ENCODE measurements around the gene COL4A4.

COL4A4 gene

DNA sequence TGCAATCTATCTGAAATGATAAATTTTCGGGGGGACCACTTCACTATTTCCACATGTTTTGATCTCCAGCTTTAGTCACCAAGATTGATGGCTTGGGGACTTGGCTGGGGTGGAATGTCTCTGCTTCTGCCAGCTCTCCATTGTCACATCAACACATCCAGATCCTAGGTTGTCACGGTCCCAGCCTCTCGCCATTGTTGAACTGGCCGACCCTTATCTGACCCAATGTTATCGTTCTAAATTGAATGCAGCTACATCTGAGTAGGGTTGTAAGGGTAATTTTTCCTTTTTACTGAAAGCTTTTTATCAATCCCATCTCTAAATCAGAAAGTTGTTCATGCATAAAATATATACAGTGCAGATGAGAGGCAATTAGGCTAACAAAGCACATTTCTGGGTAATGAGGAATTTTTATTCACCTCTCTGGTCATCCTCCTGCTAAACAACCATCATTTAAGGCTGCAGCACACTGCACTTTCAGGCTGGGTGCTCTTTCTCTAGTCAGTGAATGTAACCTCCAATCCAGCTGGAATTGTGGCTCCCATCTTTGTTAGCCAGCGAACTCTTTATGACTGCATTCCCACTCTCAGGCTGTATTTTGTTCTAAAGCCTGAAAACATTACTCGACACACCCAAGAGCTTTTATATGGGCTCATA, 128.2 kb downstream of the COL4A4 start:
- no peak for DNase-seq (ENCODE audit: insufficient read length, low spot score)
- no peak for FAIRE-seq

DNA sequence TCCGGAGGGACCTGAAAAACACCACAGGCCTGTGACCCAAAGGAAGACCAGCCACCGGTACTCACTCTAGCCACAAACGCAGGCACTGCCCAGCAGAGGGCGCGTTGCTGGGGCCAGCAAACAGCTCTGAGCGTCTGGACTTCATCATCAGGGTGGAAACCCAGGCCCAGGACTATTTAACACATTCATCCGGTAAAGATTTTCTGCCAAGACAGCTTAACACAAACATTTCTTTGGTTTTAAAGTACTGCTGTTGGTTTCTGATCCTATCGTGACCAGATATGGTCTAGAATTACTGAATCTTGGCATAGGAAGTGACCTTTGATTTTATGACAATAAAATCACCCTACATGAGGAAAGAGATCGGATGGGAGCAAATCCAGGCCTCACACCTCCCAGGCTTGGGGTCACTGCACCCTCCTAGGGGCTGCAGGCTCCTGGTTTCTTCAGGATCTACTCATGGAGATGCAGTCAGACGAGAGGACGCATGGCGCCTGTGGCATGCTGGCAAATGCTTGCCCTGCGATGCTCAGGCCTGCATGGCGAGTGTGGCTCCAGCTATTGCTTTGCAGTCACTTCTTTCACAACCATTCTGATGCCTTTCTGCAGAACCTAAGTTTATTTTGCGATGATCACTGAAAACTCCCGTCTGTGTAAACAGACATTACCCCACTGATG, 130.4 kb downstream of the COL4A4 start:
- FAIRE-seq = no peak
- peak; percentile 15 for DNase-seq (ENCODE audit: insufficient read length, low spot score)

DNA sequence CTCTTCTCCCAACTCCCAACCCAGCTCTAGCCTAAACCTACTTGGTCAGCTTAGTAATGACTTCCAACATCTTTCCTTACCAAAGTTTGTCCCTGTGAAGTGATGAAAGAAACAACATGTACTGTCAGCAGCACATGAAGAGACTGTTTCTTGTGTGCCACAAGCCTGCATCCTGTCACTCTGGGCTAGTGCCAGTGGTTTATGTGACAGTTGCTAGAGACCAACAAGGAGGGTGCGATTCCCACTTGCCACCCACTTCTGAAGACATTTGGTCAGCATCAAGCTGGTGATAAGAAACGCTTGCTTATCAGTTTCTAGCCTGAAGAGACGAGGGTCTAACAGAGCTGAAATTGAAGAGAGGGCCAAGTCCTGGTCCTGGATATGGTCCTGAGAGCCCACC, 132.6 kb downstream of the COL4A4 start:
- FAIRE-seq (no peak), DNase-seq (ENCODE audit: insufficient read length, low spot score) (no peak)

DNA sequence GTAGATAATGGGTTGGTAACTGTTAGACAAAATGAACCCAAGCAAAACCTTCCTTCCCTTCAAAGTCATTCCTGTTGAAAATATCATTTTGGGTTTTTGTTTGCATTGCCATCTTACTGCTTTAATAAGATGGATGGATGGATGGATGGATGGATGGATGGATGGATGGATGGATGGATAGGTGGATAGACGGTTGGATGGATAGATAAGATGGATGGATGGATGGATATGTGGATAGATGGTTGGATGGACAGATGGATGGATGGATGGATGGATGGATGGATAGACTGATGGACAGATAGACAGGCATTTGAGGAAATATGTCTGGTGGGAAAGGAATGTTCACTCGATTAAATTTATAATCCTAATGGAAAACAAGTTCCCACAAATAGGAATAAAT, 133.2 kb downstream of the COL4A4 start:
- FAIRE-seq (no peak), DNase-seq (ENCODE audit: insufficient read length, low spot score) (no peak)

DNA sequence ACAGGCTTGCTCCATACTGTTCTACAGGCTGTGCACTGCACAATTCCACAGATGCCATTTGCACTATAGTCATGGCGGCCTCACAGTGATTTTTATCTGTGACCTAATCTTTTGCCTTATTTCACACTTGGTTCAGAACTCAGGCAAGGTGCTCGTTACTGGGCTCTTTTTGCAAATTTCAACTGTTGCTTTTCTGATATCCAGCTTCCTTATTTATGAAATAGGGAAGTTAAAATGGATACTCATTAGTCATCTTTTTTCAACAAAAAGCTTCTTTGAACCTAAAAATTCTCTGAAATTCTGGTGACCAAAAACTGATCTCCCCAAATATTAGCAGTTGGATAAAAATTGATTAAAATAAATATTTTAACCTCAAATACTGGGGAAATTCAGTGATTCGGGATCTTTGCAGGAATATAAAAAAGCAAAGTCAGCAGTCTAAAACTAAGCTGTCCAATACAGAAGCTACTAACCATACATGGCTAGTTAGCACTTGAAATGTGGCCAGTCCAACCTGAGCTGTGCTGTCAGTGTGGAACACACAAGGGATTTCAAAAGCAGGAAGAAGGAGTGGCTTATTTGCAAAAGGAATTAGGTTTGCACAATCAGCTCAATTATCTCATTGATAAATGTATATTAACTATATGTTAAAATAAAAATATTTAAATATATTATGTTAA, 134.4 kb downstream of the COL4A4 start:
- FAIRE-seq = no peak

DNA sequence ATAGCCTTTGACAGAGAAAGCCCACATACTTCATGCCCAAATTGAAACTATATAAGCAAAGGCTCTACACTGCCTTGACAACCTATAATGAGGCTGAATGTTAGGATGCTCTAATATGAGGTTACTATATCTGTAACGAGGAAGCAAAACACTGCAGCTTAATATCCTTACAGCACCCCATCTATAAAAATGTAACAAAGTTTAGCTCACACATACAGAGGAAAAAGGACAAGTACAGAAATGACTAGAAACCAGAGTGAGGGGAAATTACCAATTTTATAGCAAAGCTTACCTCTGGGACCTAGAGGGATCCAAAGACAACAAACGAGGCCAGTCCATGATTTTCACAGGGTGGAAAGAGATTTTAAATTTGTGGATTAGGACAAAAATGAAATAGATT, 138.5 kb downstream of the COL4A4 start:
- FAIRE-seq (peak; percentile 54), DNase-seq (ENCODE audit: insufficient read length, low spot score) (no peak)

More for the DNA sequence above, 134.4 kb downstream of the COL4A4 start:
- DNase-seq (ENCODE audit: insufficient read length, low spot score) = no peak

DNA sequence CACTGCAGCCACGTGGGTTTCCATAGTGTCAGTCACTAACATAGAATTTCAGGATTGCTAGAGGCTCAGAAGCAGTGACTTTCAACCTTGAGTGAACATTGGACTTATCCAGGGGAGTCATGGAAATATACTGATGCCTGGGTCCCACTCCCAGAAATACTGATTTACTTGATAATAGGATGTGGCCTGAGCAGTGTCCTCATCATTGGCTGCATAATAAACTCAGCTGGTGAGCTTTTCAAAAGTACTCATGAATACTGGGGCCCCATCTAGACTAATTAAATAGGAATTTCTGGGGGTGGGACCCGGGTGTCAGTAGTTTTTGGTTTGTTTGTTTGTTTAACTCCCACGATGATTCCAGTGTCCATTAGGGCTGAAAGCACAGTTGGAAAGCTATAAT, 141.4 kb downstream of the COL4A4 start:
- FAIRE-seq = no peak

DNA sequence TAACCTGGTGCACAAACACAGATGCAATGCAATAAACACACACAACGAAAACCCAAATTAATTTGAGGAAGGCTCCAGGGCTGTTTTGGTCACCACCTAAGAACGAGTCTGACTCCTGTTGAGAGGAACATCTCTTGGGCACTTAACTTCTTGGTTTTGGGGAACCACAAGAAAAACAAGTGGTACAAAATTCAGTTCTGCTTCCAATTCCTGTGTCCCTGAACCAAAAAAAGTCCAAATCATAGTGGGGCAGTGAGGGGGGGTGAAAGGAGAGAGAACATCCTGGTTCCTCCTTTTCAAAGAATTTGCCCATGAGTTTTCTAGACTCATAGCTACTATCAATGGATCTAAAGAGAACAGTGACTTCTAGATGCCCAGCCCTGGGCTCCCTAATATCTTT, 143.6 kb downstream of the COL4A4 start:
- DNase-seq (ENCODE audit: insufficient read length, low spot score) = no peak
- FAIRE-seq = no peak

More for the DNA sequence above, 141.4 kb downstream of the COL4A4 start:
- no peak for DNase-seq (ENCODE audit: insufficient read length, low spot score)

DNA sequence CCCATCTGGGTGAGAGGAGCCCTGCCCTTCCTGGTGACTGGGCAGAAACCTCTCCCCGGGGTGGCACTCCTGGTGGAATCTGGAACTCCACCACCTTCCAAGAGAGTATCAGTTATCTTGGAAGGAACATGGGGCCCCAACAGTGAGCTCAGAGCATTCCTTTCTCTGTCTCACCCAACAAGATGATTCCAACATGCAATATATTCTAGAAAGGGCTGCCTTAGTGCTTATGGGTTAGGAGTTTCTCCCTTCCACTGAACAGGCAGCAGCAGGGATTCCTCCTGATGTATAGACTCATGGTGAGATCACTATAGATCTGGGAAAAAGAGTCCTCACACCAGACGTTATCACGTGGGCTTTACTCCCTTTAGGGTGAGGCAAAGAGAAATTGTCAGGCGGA, 147.1 kb downstream of the COL4A4 start:
- DNase-seq (ENCODE audit: insufficient read length, low spot score) (no peak), FAIRE-seq (no peak)

DNA sequence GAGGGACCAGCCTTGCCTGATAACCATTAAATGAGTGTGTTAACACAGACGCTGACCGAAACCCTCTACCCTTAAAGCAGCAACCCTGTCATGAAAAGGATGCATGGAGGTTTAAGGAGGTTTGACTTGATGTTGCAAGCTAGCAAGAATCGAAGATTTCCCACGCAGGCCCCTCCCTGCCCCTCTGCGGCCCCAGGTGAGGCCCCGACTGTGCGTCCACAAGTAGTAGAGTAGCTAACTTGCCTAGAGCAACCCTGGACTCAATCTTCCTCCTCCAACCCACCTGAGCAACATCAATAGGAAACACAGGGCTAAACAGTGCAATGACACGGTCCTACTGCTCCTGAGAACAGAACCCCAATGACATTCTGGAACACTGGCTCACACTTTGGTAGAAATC, 150.1 kb downstream of the COL4A4 start:
- DNase-seq (ENCODE audit: insufficient read length, low spot score) = no peak
- FAIRE-seq = no peak

DNA sequence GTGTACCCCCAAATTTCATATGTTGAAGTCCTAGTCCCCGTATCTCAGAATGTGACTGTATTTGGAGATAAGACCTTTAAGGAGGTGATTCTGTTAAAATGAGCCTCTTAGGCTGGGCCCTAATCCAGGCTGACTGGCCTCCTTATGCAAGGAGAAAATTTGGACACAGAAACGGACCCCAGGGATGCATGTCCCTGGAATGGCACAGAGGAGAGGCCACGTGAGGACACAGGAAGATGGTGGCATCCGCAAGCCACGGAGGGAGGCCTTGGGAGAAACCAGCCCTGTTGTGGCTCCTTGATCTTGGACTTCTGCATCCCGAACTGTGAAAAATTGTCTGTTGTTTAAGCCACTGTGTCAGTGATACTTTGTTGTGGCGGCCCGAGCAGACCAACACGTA, 150.7 kb downstream of the COL4A4 start:
- no peak for FAIRE-seq
- DNase-seq (ENCODE audit: insufficient read length, low spot score) = no peak

DNA sequence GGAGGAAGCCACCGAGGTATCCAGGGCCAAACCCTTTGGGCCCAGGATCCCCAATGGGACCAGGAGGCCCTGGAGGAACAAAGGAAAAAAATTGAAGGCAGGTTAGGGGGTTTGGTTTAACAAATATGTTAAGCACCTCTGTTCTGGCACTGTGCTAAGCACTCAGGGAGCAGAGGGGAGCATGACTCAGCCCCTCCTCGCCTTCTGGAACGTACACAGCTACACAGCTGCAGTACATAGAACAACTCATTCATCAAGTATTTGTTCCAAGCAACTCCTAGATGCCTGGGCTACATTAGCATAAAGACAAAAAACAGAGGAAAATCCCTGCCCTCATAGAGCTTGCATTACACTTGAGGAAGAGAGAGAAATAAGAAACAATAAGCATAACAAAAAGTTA, 153.6 kb downstream of the COL4A4 start:
- no peak for FAIRE-seq
- no peak for DNase-seq (ENCODE audit: insufficient read length, low spot score)

DNA sequence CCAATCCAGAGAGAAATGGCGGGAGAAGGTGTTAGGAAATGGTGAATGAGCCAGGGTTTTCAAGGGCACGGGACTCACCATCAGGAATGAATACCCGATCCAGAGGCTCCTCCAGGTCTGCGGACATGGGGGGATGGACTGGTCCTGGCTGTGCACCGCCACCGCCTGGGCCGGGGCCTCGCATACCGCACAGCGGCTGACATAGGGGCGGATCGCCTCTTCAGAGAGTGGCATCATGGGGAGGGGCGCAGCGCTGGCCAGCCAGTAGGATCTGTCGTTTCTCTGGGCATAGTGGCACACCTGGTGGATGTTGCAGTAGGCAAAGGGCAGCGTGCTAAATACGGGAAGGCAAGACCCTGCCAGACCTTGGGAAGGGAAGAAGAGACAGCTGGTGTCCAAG, 156.1 kb downstream of the COL4A4 start:
- FAIRE-seq = no peak
- DNase-seq (ENCODE audit: insufficient read length, low spot score) = no peak

DNA sequence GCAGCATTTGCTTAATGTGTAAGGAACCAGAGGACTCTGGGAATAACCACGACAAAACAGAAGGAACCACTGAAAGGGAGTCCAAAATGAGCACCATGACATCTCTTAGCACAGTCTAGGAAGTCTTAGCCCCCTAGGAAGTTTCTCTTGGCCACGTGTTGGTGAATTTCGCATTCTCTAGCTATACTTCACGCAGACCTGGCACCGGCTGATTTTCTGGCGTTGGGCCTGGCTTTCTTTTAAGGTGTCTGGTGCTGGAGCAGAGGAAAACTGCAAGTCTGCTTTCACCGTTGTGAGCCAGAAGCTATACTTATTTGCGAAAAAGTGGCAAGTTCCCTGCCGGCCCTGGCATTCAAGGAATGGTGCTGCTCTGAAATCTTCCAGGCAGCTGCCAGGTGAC, 156.9 kb downstream of the COL4A4 start:
- FAIRE-seq = no peak
- DNase-seq (ENCODE audit: insufficient read length, low spot score) = no peak

DNA sequence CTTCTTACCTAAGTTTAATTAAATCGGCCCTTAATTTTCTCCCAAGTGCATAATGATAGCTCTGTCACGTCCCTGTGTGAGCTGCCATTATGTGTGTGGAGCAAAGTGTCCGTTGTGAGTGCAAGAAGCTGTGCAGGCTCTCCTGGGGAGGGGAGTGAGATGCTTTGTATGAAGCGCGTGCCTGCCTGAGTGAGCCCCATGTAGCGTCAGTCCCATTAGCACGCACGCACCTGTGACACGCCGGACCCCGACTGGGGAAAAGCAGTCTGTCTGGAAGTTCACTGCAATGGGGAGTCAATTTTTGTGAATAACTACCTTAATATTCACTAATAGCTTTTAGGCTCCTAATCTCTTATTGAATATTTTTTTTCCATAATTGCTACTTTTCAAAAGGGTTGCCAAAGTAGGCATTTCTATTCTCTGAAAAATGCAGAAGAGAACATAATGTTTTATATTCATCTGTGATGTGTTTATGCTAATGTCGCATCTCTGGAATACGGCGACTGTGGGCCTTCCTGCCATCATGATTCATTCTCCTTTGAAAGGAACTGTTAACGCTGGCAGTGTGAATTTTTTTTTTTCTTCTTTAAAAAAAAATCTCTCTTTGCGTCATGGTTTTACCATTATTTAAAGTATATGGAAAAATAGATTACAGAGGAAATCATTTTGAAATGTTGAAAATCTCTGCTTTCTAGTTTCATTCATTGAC, 157.7 kb downstream of the COL4A4 start:
- no peak for DNase-seq (ENCODE audit: insufficient read length, low spot score)
- no peak for FAIRE-seq

DNA sequence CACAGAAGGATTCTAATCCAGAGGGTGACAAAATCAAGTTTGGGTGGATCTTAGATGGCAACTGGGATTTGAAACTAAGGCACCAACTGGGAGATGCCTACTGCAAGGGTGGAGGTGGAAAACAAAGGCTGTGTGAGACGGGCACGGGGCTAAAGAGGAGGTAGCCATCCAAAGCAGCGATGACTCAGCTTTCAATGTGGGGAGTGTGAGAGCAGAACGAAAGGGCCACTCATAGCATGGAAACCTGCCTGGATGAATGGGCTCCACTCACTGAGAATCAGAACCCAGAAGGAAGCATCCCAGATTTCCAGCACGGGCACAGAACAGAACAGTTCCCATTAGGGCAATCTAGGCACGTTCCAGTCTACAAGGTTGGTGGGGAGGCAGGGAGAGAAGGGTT, 159.5 kb downstream of the COL4A4 start:
- DNase-seq (ENCODE audit: insufficient read length, low spot score) = no peak
- FAIRE-seq = no peak

DNA sequence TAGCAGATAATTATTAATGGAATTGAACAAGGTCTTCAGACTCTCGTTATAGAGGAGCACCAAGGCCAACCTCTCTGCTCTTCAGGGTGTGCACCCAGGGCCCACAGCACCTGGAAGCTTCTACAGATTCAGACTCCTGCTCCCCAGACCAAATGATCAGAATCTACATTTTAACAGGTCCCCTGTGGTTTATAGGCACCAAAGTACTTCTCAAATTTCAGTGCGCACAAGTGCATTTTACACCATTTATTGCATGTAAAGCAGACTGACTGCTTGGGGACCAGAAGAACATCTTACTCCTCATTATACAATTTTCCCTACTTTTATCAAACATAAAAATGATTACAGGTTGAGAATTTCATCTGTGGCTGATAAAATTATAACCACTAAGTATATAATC, 163.9 kb downstream of the COL4A4 start:
- DNase-seq (ENCODE audit: insufficient read length, low spot score) (no peak), FAIRE-seq (no peak)

DNA sequence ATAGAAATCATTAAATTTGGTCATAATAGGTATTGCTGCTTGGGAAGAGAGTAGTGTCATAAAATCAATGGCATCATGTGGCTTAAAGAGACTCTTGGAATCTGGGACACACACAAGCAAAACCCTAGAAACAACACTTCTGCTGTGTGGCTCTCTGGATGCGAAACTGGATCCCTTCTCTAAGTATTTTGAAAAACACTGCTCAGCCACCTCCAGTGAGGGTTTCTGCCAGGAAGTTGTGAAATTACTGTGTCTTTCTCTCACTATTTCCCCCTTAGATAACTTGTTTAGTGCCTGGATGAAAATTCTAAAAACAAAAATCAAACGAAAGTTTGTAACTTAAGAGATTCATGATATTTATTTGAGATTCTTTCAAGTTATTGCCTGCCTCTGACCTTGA, 164.3 kb downstream of the COL4A4 start:
- no peak for FAIRE-seq

DNA sequence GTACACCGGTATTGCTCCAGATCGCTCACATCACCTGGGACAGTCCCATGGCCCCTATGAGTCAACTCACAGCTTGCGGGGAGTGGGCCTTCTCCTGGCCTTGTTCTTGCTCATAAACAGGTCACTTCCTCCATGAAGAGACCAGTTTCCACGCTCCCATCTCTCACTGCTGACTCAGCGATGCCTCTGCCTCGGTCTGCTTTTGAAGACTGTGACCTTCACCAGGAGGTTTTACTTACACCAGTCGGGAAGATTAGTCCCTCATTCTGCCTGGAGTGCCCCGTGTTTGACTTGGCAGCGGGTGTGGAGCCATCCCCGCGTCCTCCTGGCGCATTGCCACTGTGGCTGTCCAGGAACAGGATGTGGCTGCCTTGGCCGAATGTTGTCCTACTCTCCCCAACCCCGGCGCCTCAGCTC, 168.4 kb downstream of the COL4A4 start:
- DNase-seq (ENCODE audit: insufficient read length, low spot score) (no peak), FAIRE-seq (no peak)

More for the DNA sequence above, 164.3 kb downstream of the COL4A4 start:
- no peak for DNase-seq (ENCODE audit: insufficient read length, low spot score)

DNA sequence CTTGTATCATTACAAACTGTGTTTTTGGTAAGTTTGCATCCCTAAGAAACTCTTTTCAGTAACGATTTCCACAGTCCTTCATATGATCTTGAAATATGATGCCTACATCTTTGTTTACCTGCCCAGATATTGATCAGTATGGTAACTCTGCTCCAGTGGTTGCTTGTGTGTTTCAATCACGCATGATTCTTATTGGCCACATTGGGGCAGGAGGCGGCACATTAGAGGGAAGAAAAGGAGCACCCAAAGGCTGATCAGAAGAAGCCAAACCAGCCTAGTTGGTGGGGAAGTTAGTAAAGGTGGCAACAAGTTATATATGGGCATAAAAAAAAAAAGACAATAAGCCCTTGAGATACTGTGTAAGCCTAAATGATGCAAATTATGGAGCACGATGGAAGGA, 169.2 kb downstream of the COL4A4 start:
- DNase-seq (ENCODE audit: insufficient read length, low spot score) = no peak
- FAIRE-seq = no peak

DNA sequence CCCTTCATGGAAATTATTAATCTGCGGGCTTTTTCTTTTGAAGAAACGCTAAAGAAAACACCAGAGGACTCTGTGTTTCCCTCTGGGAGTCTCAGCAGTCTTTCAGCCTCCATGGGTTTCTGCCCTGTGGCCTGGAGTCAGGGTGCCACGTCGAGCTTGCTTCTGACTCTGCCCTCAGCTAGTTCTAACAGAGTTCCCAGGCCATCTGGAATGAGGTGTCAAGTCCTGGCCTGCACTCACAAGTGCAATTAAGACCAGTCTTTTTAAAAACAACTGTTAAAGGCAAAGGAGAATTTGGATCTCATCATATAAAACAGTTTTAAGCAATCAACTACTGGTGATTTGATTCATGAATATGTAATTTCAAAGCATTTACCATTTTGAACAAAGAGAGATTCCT, 170.8 kb downstream of the COL4A4 start:
- DNase-seq (ENCODE audit: insufficient read length, low spot score) (no peak), FAIRE-seq (no peak)

Measured in GM19239 (cell line).